Activated CD4-positive, alpha-beta T cell treated with anti-CD3 and anti-CD28 coated beads, Interleukin-2, amount 50 U/mL, for 48 hours (primary cell): ENCODE measurements around the gene MFRP.

Experiments
- DNase-seq, 2 experiments: peaks; one replicate each; pipeline ENCODE4 v3.0.0-alpha.2; 2020

MFRP gene

GRCh38 chr11:119372260-119373058, 26.0 kb upstream of the MFRP start:
- no peak for DNase-seq

- DNase-seq = no peak
These were observed 25.3 kb upstream of the MFRP start for GRCh38 chr11:119371778-119372182.

- no peak for DNase-seq
These were observed 24.6 kb upstream of the MFRP start for GRCh38 chr11:119371067-119371601.

GRCh38 chr11:119370486-119371046, 24.1 kb upstream of the MFRP start:
- DNase-seq = no peak

GRCh38 chr11:119369132-119369925, 22.8 kb upstream of the MFRP start:
- no peak for DNase-seq

GRCh38 chr11:119368121-119369034, 21.9 kb upstream of the MFRP start:
- no peak for DNase-seq

GRCh38 chr11:119367661-119368120, 21.2 kb upstream of the MFRP start:
- no peak for DNase-seq

- DNase-seq = no peak
These were observed 20.4 kb upstream of the MFRP start for GRCh38 chr11:119366690-119367620.

GRCh38 chr11:119365071-119365591, 18.6 kb upstream of the MFRP start:
- DNase-seq = no peak

GRCh38 chr11:119363851-119364590, 17.5 kb upstream of the MFRP start:
- DNase-seq = peak; percentile 41 to 52

GRCh38 chr11:119363081-119363850, 16.8 kb upstream of the MFRP start:
- no peak for DNase-seq

GRCh38 chr11:119362741-119363080, 16.2 kb upstream of the MFRP start:
- DNase-seq = no peak

GRCh38 chr11:119361941-119362725, 15.6 kb upstream of the MFRP start:
- no peak for DNase-seq

GRCh38 chr11:119361056-119361787, 14.7 kb upstream of the MFRP start:
- peak; percentile 64 to 71 for DNase-seq

- DNase-seq = no peak
These were observed 13.1 kb upstream of the MFRP start for GRCh38 chr11:119359365-119360214.

- no peak for DNase-seq
These were observed 10.6 kb upstream of the MFRP start for GRCh38 chr11:119357074-119357473.
